HG02938 (cell line): ENCODE measurements around the gene TMEM259.

ENCODE experiments used
- ATAC-seq: cut with Tn5 transposase; IDR thresholded peaks from one replicate; pipeline ENCODE4 v1.9.1; 2021; ENCODE audit warnings: mild to moderate bottlenecking, moderate library complexity; ENCODE audit not compliant: unreplicated experiment

Gene TMEM259

DNA sequence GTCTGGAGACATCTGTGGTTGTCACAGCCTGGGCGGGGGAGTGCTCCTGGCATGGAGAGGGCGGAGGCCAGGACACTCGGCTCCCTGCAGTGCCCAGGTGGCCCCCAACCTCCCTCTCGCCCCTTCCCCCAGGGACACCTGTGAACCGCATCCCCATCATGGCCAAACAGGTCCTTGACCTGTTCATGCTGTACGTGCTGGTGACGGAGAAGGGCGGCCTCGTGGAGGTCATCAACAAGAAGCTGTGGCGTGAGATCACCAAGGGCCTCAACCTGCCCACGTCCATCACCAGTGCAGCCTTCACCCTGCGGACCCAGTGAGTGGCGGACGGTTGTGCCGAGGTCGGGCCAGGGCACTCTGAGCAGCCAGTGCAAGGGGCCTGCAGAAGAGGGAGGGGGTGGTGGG is 56.8 kb downstream of the TMEM259 start:
- ATAC-seq: no peak

DNA sequence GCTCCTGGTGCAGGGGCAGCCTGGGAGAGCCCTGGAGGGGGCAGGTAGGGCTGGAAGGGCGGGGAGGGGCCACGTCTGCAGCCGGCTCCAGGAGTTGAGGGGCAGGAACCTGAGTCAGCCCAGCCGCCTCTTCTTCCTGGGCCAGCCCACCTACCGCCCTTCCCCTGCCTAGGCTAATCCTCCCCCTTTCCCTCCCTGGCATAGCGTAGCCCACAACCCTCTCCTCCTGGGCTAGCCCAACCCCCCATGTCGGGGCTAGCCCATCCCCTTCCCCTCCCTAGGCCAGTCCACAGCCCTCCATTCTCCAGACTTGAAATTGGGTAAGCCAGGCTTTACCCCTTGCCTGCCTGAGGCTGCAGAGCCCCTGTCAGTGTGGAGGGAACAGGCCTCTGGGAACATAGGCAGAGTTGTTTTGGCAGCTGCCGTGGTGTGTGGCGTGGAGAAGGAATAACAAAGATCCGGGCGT is 57.4 kb downstream of the TMEM259 start:
- no peak for ATAC-seq

DNA sequence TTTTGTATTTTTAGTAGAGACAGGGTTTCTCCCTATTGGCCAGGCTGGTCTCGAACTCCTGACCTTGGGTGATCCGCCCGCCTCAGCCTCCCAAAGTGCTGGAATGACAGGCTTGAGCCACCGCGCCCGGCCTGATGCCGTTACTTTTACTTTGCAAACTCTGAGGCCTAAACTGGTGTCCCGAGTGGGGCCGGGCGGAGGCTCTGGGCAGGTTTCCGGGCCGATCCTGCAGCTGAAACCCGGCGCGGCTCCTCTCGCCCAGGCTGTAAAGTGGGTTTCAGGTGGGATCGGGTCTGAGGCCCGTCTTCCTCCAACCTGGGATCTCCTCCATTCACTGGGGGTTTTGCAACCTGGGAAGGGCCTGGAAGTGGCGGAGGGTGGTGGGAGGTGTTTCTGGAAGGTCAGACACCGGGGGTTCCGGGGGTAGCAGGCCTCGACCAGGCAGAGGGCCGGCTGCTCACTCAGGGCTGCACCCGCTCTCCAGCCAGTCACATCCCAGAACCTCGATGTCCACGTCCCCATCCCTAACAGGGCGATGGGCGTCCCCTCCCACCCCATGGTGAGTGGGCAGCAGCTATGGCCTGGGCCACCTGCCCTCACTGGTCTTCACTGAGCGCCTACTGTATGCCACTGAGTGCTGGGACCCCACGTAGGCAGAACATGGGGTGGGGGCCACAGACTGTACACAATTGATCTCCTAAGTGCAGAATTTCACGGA is 58.1 kb downstream of the TMEM259 start:
- ATAC-seq: no peak

DNA sequence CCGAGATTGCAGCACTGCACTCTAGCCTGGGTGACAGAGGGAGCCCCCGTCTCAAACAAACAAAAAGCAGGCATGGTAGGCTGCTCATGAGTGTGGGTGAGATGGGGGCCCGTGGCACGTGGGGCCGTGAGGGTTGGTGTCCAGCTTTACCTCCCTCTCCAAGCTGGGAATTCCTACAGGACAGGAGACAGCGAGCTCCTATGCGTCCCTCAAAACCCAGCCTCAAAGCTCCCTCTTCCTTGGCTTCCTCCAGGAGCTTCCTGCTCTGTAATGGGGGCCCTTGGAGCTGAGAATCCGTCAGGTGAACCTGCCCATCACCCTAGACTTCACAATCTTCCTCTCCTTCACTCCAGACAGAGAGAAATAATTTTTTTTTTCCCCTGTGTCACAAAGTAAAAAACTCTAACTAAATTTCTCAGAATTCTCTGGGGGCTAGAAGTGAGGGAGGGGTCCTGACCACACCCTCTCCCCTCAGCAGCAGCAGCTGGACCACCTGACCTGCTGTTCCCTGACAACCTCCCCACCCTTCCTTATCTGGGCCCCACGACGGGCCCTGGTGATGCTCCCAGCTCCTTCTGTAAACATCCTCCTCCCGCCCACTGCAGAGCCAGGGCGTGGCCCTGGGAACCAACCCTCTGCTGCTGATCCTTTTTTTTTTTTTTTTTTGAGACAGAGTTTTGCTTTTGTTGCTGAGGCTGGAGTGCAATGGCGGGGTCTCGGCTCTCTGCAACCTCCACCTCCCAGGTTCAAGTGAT is 58.9 kb downstream of the TMEM259 start:
- ATAC-seq: no peak

DNA sequence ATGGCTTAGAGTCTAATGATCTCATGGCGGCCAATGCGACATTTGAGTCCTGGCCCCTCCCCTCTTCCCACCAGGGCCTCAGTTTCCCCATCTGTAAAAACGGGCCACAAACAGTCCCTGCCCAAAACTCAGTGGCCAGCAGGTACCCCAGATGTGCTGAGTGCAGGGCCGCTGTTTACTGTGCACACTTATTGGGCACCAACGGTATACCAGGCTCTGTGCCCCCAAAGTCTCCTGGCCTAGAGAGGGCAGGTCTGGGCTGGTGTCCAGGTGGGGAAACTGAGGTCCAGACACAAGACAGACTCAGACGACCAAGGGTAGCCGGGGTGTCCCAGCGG is 60.4 kb downstream of the TMEM259 start:
- no peak for ATAC-seq

DNA sequence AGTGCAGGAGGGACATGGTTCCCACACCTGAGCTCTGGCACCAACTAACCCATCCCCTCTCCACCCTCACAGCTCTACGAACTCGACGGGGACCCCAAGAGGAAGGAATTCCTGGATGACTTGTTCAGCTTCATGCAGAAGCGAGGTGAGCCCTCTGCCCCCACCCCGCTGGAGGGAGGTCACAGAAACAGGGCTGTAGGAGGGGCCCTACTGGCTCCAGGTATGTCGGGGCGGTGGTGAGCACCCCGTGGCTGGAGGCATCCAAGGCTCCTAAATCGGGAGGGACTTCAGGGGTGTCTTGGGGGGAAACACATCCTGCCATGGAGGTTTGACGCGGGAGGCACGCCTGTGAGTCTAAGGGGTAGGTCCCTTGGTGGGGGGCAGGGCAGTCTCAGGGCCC is 60.9 kb downstream of the TMEM259 start:
- ATAC-seq: no peak
